Activated CD4-positive, alpha-beta T cell treated with anti-CD3 and anti-CD28 coated beads, Interleukin-2, amount 10 ng/mL, durations not matched to agents 24 days and 14 days (primary cell): ENCODE results near the gene RGS9BP. TPM values are rescaled to one million over a fixed set of nuclear protein-coding genes. Genes with fewer than 3 reads are reported as not detected.
"Not testable (repeated sequence)": the region's sequence is repeated elsewhere in the genome, so short reads cannot be mapped to it uniquely, and the experiment has no call there.

Experiments
- DNase-seq: peaks from one replicate; pipeline ENCODE4 v3.0.0; 2022
- H3K27ac Mint-ChIP-seq: one replicate; pipeline ENCODE4 v1.8.0; 2022; ENCODE audit warnings: mild to moderate bottlenecking, mixed read lengths
- H3K27me3 Mint-ChIP-seq: one replicate; pipeline ENCODE4 v1.8.0; 2022; ENCODE audit warnings: mixed read lengths
- H3K36me3 Mint-ChIP-seq: one replicate; pipeline ENCODE4 v1.8.0; 2022; ENCODE audit warnings: low read depth, mild to moderate bottlenecking, mixed read lengths
- H3K4me1 Mint-ChIP-seq: one replicate; pipeline ENCODE4 v1.8.0; 2021; ENCODE audit warnings: mixed read lengths
- H3K4me3 Mint-ChIP-seq: one replicate; pipeline ENCODE4 v1.8.0; 2022; ENCODE audit warnings: mild to moderate bottlenecking, moderate library complexity, mixed read lengths
- H3K9me3 Mint-ChIP-seq: one replicate; pipeline ENCODE4 v1.8.0; 2021; ENCODE audit warnings: mixed read lengths
- intact Hi-C: fragments of 100-400 bp; cut with micrococcal nuclease; formaldehyde crosslinking; loops from one replicate; pipeline ENCODE4 v1.15.1; 2023
- total RNA-seq: library from RNA; stranded (reverse); gene quantifications from 2 replicates; pipeline ENCODE4 v1.2.3, GENCODE V29; 2022

The RGS9BP gene, protein sequence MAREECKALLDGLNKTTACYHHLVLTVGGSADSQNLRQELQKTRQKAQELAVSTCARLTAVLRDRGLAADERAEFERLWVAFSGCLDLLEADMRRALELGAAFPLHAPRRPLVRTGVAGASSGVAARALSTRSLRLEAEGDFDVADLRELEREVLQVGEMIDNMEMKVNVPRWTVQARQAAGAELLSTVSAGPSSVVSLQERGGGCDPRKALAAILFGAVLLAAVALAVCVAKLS
- 0.14 and 0.21 TPM in 2 replicates for total RNA-seq

DNA sequence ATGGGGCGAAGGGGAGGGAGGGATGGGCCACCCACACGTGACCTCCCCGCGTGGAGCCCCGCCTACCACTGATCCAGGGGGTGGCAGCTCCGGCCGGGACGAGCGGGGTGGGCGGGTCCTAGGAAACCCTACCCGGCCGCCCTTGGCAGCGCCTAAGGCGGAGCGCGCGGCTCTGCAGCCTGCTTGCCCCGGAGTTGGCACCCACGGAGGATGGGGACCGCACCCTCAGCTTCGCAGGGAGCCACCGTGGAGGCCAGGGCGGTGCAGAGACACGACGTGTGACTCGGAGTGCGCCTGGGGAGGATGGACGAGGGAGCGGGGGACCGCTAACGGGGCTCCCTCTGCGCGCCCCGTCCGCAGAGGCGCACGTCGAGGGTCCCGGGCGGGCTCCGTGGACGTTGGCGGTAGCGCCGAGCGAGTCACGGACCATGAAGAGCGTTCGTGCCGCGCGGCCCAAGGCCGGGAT lies at the start of gene RGS9BP:
RGS9BP (plus strand) TSS at position 129 of the 466 bp plus-strand sequence. CDS start 416 bp downstream, outside the sequence.
- peaks cover 30% of the 10 kb centered on the region for H3K27me3 Mint-ChIP-seq
- no peaks in the 10 kb centered on the region for H3K9me3 Mint-ChIP-seq
- H3K36me3 Mint-ChIP-seq = peaks cover 6% of the 10 kb centered on the region
- H3K4me1 Mint-ChIP-seq = peaks cover 22% of the 10 kb centered on the region
- intact Hi-C loops = loop anchor here (1.0 to 10.0 kb wide), 8 partner anchors 16 to 1321 kb away; partner anchors contain the start of genes CEBPG, CEP89, FAAP24 and GPATCH1
- peak within 1 kb of the TSS; percentile 83 for H3K4me3 Mint-ChIP-seq
- peak; percentile 89 for DNase-seq
- H3K27ac Mint-ChIP-seq = peak within 1 kb of the TSS; percentile 74

DNA sequence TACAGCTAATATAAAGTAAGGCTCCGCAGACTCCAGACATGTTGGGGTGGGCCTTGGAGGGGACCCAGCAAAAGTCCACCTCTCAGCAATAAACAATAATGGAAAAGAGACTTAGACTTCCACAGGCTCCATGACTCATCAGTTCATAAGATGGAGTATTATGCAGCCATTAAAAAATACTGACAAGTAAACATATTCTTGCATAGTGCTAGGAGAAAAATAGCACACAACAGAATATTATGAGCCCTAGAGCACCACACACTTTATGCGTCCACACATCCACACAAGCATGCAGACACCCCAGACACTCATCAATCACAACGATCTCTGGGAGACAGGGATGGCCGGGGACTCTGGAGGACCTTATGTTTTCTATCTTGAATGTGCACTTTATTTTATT lies 48.7 kb upstream of the RGS9BP start:
- H3K4me3 Mint-ChIP-seq = no peak overlapping the region
- H3K4me1 Mint-ChIP-seq = no peaks in the 10 kb centered on the region
- no peaks in the 10 kb centered on the region for H3K9me3 Mint-ChIP-seq
- intact Hi-C loops = no loop called here
- no peak overlapping the region for H3K27ac Mint-ChIP-seq
- peaks cover 24% of the 10 kb centered on the region for H3K36me3 Mint-ChIP-seq
- DNase-seq = no peak
- H3K27me3 Mint-ChIP-seq = no peaks in the 10 kb centered on the region

DNA sequence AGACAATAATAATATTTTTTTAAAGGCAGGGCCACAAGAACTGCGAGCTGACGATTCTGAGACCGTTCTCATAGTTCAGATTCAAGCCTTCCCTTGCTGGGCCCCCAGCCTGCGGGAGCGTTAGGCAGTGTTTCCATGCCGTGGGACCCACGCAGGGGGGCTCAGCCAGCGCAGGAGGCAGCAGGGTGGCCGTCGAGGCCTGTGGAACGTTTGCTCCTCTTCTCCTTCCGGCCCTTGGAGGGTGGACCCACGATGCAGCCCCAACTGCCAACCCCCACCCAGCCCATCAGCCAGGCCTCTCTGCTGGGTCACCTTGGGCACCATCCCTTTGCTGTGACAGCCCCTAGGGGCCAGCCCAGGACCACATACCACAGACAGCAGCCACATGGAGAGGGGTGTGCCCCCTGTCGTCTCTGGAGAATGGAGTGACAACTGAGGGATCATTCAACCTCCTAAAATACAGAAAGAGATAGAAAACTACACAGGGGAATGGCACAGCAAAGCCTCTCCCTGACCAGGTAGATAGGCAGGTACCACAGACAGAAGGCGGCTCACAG lies 47.9 kb upstream of the RGS9BP start:
- Mint-ChIP-seq H3K4me1 (no peaks in the 10 kb centered on the region), H3K9me3 (no peaks in the 10 kb centered on the region), H3K4me3 (no peak overlapping the region), H3K27ac (no peak overlapping the region), H3K36me3 (peaks cover 21% of the 10 kb centered on the region), H3K27me3 (no peaks in the 10 kb centered on the region)
- no peak for DNase-seq
- intact Hi-C loops = no loop called here

DNA sequence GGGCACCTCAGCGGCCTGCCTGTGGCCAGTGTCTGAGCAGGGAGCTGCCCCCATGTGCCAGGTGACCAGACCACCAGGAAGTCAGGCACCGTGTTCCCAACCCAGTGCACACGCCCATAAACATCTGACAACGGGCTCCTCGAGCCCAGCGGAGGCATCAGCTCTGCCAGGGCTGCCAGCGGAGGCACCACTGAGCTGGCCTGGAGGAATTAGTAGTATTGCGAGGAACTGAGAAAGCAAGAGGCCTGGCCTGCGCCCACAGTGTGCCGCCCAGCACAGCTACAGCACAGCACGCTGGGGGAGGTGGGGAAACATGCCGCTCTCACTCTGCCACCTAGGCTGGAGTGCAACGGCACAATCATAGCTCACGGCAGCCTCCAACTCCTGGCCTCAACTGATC lies 45.3 kb upstream of the RGS9BP start:
- H3K9me3 Mint-ChIP-seq = no peaks in the 10 kb centered on the region
- DNase-seq = no peak

DNA sequence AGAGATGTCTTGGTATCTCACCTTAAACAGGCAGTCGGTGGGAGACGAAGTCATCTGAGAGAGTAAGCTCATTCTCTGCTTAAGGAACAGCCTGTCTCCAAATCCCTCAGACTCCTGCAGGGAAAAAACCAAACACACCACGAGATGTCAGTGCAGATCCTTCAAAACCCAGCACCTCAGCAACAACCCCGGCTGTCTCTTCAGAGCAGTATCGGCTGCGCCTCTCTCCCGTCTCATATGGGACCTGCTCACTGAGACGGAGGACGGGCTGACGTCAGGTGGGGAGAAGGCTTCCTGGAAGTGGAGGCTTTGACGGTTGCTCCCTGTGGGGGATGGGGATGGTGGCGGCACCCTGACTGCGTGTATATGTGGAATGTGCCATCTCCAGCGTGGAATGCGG lies 44.3 kb upstream of the RGS9BP start:
- no peaks in the 10 kb centered on the region for H3K4me1 Mint-ChIP-seq

More for the DNA sequence above, 45.3 kb upstream of the RGS9BP start:
- Mint-ChIP-seq H3K27ac (no peak overlapping the region), H3K36me3 (peaks cover 11% of the 10 kb centered on the region), H3K27me3 (no peaks in the 10 kb centered on the region), H3K4me1 (no peaks in the 10 kb centered on the region), H3K4me3 (no peak overlapping the region)
- intact Hi-C loops = no loop called here

DNA sequence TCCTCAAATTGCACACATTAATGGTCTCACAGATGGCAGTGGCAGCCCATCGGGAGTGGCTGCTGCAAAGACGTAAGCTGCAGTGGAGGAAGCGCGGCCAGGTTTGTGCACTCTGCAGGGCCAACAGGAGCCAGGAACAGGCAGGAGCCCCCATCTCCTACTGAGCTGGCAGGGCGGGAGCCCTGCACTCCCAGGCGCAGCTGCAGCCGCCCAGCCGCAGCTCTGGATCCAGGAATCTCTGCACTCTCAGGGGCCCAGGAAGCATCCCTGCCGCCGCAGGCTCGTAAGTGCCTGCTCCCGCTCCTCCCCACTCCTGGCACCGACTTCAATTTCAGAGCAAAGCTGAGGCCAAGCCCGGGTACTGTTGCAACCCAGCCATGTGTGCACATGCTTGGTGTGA lies 38.2 kb upstream of the RGS9BP start:
- H3K4me3 Mint-ChIP-seq = no peak overlapping the region
- H3K27ac Mint-ChIP-seq = no peak overlapping the region
- intact Hi-C loops = no loop called here
- H3K36me3 Mint-ChIP-seq = peaks cover 36% of the 10 kb centered on the region
- no peak for DNase-seq
- no peaks in the 10 kb centered on the region for H3K27me3 Mint-ChIP-seq
- peaks cover 2% of the 10 kb centered on the region for H3K4me1 Mint-ChIP-seq
- no peaks in the 10 kb centered on the region for H3K9me3 Mint-ChIP-seq

More for the DNA sequence above, 44.3 kb upstream of the RGS9BP start:
- intact Hi-C loops = no loop called here
- Mint-ChIP-seq H3K27me3 (no peaks in the 10 kb centered on the region), H3K9me3 (no peaks in the 10 kb centered on the region), H3K36me3 (peaks cover 16% of the 10 kb centered on the region), H3K27ac (no peak overlapping the region), H3K4me3 (no peak overlapping the region)
- no peak for DNase-seq

DNA sequence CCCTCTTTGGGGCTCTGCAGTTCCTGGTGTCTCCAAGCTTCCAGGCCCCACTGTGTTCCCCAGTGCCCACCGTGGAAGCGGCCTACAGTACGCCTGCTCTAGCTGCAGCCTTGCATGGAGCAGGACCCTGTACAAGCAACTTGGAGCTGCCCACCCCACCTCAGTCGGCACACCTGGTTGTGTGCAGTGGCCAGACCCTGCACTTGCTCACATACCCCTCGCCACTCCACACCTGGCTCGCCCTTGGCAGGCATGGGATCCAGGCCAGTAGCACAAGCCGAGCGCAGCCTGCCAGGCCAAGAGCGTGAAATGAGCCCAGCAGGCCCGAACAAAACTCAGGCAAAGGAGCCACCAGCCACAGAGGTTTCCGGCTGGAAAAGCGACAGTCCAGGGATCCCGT lies 37.0 kb upstream of the RGS9BP start:
- Mint-ChIP-seq H3K27me3 (no peaks in the 10 kb centered on the region), H3K36me3 (peaks cover 46% of the 10 kb centered on the region), H3K4me1 (peaks cover 12% of the 10 kb centered on the region), H3K27ac (no peak overlapping the region), H3K4me3 (no peak overlapping the region), H3K9me3 (no peaks in the 10 kb centered on the region)
- intact Hi-C loops = no loop called here
- no peak for DNase-seq

DNA sequence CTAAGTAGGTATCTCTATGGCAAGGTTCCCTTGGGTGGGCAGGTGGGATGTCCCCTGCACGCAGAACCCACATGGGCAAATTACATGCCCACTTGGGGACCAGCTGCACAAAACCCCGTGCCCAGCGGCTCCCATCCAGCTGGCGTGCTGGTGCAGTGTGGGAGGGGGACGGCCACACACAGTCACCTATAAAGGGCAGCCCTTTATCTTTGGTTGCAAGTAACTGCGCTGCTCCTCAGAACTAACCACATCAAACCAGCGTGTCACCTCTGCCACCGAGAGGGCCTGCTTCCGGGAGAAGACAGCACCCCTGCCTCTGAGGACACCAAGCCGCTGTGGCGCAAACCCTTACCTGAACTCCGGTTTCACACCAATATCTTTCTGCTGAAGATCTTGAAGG lies 32.9 kb upstream of the RGS9BP start:
- intact Hi-C loops = no loop called here
- Mint-ChIP-seq H3K9me3 (no peaks in the 10 kb centered on the region), H3K36me3 (peaks cover 56% of the 10 kb centered on the region), H3K4me1 (peaks cover 20% of the 10 kb centered on the region), H3K4me3 (peak overlapping the region; percentile 16), H3K27ac (peak overlapping the region; percentile 68), H3K27me3 (no peaks in the 10 kb centered on the region)
- DNase-seq = peak; percentile 87

DNA sequence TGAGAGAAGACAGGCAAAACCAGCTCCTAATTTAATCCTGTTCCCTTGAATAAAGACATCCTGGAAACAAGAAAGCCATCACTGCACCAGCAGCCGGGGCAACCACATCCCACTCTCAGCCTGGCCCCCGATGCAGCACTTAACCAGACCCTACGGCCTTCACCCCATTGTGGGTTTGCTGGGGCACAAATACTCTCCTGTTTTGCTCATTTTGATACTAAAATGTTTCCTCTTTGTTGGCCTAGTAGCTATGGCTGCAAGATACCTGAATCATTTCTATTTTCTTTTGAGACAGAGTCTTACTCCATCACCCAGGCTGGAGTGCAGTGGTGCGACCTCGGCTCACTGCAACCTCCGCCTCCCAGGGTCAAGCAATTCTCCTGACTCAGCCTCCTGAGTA lies 29.1 kb upstream of the RGS9BP start:
- Mint-ChIP-seq H3K4me3 (no peak overlapping the region), H3K27ac (peak overlapping the region; percentile 49), H3K4me1 (peaks cover 20% of the 10 kb centered on the region), H3K27me3 (no peaks in the 10 kb centered on the region), H3K36me3 (peaks cover 45% of the 10 kb centered on the region), H3K9me3 (no peaks in the 10 kb centered on the region)
- intact Hi-C loops = no loop called here
- DNase-seq = no peak

DNA sequence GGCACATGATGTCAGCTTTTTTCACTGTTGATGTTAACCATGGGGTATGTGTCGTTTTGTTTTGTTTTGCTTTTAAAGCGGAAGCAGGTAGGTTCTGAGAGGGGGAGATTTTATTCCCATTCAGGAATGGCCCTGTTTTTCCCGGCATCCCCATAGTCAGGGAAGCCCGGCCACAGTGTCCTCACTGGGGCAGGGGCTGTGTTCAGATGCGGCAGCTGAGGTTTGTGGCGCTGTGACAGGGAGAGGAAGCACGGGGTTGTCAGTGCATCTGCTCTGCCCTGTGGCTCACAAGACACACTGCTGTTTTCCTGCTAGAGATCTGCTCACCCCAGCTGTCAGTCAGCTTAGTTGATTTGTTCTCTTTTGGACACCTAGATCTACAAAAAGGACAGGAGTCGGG lies 28.3 kb upstream of the RGS9BP start:
- Mint-ChIP-seq H3K36me3 (peaks cover 37% of the 10 kb centered on the region), H3K9me3 (no peaks in the 10 kb centered on the region), H3K27ac (no peak overlapping the region), H3K4me1 (peaks cover 18% of the 10 kb centered on the region), H3K27me3 (no peaks in the 10 kb centered on the region), H3K4me3 (no peak overlapping the region)
- DNase-seq = no peak
- intact Hi-C loops = no loop called here

DNA sequence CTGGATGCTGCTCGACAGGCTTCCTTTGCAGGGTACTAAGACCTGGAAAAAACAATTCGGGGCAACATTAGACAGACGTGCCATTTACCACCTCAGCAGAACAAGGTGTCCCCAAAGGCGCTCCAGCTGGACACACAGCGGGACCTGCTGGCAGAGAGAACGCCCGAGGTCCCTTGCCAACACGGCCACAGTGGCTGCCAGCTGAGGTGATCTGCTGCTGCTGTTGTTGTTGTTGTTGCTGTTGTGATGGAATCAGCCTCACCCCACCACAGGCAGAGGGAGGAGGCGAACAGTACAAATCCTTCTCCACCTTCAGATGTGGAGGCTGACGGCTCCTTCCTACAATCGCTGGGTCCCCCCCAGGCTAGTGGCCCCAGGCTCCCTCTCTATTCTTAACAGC lies 25.9 kb upstream of the RGS9BP start:
- H3K36me3 Mint-ChIP-seq = peaks cover 21% of the 10 kb centered on the region
- intact Hi-C loops = no loop called here
- H3K27me3 Mint-ChIP-seq = no peaks in the 10 kb centered on the region
- H3K27ac Mint-ChIP-seq = no peak overlapping the region
- no peaks in the 10 kb centered on the region for H3K9me3 Mint-ChIP-seq
- peaks cover 7% of the 10 kb centered on the region for H3K4me1 Mint-ChIP-seq
- no peak for DNase-seq
- H3K4me3 Mint-ChIP-seq = no peak overlapping the region

DNA sequence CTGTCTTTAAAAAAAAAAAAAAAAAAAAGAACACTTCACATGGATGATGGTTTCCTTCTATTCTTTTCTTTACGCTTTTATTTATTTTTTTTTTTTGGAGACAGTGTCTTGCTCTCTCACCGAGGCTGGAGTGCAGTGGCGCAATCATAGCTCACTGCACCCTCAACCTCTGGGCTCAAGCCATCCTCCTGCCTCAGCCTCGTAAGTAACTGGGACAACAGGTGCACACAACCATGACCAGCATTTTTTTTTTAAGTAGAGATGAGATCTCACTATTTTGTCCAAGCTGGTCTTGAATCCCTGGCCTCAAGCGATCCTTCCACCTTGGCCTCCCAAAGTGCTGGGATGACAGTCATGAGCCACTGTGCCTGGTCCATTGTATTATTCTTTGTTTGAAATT lies 25.0 kb upstream of the RGS9BP start:
- H3K27ac Mint-ChIP-seq = no peak overlapping the region
- peaks cover 25% of the 10 kb centered on the region for H3K36me3 Mint-ChIP-seq
- no peaks in the 10 kb centered on the region for H3K27me3 Mint-ChIP-seq
- no peak for DNase-seq
- H3K4me1 Mint-ChIP-seq = peaks cover 7% of the 10 kb centered on the region
- no peak overlapping the region for H3K4me3 Mint-ChIP-seq
- H3K9me3 Mint-ChIP-seq = no peaks in the 10 kb centered on the region
- intact Hi-C loops = no loop called here

DNA sequence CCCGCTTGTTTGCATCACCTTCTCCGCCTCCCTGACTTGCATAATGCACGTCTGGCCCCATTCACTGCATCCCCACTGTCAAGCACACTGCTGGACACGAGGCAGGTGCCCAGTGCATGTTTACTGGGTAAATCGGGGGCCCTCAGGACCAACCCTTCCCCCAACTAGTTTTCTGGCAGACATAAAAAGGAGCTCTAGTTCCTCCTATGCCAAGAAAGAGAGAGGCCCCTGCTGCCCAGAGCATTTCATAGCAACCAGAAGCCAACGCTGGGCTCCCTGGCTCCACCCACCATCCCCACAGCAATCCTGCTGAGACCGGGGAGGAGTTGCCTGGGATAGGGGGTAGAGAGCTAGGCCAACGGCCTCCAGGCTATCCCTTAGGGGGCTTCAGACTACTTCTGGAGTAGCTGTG lies 23.9 kb upstream of the RGS9BP start:
- peaks cover 5% of the 10 kb centered on the region for H3K4me1 Mint-ChIP-seq
- no peak overlapping the region for H3K27ac Mint-ChIP-seq
- no peak for DNase-seq
- intact Hi-C loops = no loop called here
- H3K36me3 Mint-ChIP-seq = peaks cover 27% of the 10 kb centered on the region
- H3K9me3 Mint-ChIP-seq = no peaks in the 10 kb centered on the region
- H3K4me3 Mint-ChIP-seq = no peak overlapping the region
- H3K27me3 Mint-ChIP-seq = no peaks in the 10 kb centered on the region

DNA sequence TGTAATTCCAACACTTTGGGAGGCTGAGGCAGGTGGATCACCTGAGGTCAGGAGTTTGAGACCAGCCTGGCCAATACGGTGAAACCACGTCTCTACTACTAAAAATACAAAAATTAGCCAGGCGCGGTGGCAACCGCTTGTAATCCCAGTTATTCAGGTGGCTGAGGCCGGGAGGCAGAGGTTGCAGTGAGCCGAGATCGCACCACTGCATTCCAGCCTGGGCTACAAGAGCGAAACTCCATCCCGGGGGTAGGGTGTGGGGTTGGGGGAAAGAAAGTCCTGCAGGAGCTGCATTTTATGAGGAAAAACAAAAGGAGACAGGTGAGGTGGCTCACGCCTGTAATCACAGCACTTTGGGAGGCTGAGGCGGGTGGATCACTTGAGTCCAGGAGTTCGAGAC lies 23.3 kb upstream of the RGS9BP start:
- peaks cover 23% of the 10 kb centered on the region for H3K36me3 Mint-ChIP-seq
- H3K27ac Mint-ChIP-seq, H3K4me1 Mint-ChIP-seq, H3K9me3 Mint-ChIP-seq, H3K4me3 Mint-ChIP-seq, H3K27me3 Mint-ChIP-seq, intact Hi-C loops, DNase-seq: not testable (repeated sequence)
